HT1080 (cell line): ENCODE results near the gene C6orf89. TPM values are rescaled to one million over a fixed set of nuclear protein-coding genes. Genes with fewer than 3 reads are reported as not detected.
"Not testable (repeated sequence)": the region's sequence is repeated elsewhere in the genome, so short reads cannot be mapped to it uniquely, and the experiment has no call there.

Source experiments
- DNase-seq: peaks from one replicate; pipeline ENCODE4 v3.0.0-alpha.2; 2015; ENCODE audit warnings: low read depth
- total RNA-seq: library from RNA; depleted of rRNA; stranded (reverse); fragments of >200 nt; shearing (Covaris generic); gene quantifications from 2 replicates; pipeline ENCODE4 v1.2.3, GENCODE V29; 2014

C6orf89 gene
- total RNA-seq, 1 experiment from 2014 or later: 59.0 TPM

DNA sequence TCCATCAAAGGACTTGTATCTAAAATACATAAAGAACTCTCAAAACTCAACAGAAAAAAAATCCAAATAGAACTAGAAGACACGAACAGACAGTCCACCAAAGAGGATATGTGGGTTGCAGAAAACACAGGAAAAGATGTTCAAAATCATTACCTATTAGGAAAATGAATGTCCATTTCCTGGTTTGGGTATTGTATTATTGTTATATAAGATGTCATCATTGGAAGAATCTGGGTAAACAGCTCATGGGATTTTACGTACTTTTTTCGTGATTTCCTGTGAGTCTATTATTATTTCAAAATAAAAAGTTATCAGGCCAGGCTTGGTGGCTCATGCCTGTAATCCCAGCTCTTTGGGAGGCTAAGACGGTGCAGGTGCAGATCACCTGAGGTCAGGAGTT lies 59.5 kb downstream of the C6orf89 start:
- no peak for DNase-seq

DNA sequence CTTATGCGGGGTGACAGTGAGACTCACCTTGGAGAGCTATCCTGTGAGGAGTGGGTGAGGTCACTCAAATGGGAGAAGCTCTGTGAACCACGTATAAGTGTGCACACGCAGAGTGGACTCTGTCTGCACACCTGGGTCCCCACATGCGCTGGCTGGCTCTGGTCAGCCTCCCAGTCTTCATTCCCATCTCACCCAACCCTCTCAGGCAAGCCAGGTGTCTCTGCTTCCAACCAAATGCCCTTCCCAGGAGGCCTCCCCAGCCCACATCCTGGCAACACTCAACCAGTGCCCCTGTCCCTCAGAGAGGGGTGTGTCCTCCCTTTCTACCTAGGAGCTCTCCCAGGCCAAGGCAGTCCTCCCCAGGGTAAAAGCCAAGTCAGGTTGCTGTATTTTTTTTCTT lies 60.8 kb downstream of the C6orf89 start:
- DNase-seq: no peak

DNA sequence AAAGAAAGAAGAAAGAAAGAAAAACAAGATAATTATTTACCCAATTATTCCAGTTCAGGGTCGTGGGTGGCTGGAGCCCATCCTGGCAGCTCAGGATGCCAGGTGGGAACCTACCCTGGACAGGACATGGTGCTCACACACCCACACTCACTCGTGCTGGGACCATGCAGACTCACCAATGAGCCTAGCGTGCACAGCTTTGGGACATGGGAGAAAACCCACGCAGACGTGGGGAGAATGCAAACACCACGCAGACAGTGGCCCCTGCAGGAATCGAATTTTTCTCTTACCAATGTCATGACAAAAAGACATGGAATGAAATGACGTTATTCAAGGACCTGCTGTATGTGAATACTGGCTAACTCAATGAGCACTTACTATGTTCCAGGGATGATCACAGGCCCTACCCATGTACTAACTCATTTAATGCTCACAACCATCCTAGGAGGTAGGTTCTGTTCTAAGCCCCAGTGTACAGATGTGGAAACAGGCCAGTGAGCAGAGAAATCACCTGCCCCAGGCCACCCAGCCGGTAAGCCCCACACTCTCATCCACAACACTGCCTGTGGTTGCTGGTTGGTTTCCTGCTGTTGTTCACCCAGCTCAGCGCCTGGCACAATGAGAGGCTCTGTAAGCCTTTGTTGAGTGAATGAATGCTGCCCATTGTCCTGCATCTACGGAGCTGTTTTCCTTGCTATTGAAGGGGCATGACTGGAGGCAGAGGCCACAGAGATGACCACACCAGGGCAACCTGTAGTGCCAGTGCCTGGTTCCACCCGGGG lies 62.0 kb downstream of the C6orf89 start:
- DNase-seq: peak; percentile 76

GRCh38 chr6:36949076-36949475 lies 63.3 kb downstream of the C6orf89 start:
- DNase-seq: not testable (repeated sequence)

GRCh38 chr6:36949636-36950035 lies 63.9 kb downstream of the C6orf89 start:
- DNase-seq: peak; percentile 86

DNA sequence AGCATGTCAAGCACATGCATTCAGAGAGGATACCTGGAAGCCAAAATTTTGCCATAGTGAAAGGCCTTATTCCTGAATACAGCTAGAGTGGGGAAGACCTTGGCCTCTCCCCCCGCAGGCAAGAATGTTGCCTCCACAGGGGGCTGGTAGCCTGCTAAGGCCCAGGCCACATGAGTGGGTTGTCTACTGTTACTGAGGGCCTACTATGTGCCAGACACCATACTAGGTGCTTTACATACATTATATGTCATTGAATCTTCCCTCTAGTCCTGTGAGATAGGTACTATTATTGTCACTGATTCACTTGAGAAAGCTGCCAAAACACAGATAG lies 68.1 kb downstream of the C6orf89 start:
- no peak for DNase-seq

GRCh38 chr6:36954262-36954931 lies 68.6 kb downstream of the C6orf89 start, which contains the start of gene PI16:
PI16 (plus strand) TSS chr6:36954738; CDS start chr6:36954761, 23 bp downstream.
- DNase-seq: no peak

DNA sequence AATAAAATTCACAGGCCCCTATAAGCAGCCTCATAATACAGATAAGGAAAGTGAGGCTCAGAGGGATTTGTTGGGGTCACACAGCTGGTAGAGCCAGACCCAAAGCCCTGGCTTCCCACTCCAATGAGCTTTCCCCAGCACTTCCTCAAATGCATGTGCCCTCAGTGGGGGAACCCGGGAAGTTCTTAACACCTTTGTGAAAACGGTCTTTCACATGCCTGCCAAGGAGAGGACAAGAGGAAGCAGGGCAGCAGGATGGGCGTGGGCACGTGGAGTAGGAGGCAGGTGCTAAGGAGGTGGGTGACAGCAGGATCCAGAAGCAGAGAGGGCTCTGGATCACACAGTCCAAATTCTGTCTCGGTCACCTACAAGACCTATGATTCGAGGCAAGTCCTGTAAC lies 69.4 kb downstream of the C6orf89 start:
- no peak for DNase-seq

DNA sequence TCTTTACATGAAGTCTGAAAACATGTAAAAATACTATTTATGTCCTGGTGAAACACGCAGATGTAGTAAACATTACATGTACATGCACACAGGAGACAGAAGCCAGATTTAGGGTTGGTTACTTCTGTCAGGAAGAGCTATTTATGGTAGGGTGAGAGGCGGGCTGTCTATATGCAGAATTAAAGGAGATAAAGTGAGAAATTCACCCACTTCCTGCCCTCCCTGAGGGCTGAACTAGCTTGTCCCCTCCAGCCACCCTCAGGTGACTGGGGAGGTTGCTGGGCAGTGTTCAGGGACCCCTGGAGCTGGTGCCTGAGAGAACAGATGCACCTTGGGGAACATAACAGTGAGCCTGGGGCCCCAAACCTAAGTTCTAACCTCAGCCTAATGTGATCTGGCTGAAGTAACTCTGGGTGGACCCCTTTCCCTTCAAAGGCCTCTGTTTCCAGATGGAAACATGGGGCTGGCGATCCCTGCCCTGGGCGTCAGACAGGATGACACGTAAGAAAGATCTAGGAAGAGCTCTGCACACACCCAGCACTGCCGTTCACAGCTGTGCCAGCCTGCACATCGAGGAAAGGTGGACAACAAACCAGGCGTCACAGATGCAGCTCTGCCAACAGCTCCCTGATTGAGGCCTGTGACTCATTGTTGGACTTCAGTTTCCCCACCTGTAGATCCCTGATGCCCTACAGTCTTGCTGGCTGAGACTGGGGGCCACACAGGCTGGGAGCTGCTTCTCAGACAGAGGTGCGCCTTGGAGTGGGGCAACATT lies 70.1 kb downstream of the C6orf89 start:
- DNase-seq: peak; percentile 76

GRCh38 chr6:36956446-36956820 lies 70.7 kb downstream of the C6orf89 start:
- no peak for DNase-seq

- DNase-seq: no peak
Measured at GRCh38 chr6:36957773-36958271, 72.1 kb downstream of the C6orf89 start.

DNA sequence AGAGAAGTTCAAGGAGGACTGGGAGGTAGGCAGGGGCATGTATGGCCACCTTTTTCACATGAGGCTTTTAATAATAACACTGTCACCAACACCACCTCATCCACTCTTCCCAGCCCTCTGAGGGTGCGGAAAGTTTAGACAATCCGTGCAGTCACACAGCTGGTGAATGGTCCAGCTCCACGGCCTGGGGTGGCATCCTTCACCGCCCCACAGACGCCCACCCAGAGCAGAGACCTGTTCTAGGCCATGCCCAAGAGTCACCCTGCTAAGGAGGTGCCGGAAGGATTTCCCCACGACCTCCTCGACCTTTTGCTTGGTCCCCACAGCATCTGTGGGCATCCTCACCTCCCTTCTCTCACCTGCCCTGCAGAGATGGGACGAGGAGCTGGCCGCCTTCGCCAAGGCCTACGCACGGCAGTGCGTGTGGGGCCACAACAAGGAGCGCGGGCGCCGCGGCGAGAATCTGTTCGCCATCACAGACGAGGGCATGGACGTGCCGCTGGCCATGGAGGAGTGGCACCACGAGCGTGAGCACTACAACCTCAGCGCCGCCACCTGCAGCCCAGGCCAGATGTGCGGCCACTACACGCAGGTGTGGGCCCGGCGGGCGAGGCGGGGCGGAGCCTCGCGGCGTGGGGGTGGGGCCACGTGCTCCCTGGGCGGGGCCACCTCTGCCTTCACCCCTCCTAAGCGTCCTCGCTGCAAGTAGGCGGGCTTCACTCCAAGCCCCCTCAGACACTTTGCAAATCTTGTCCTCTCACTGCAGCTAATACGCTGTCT lies 73.2 kb downstream of the C6orf89 start:
- DNase-seq: no peak

DNA sequence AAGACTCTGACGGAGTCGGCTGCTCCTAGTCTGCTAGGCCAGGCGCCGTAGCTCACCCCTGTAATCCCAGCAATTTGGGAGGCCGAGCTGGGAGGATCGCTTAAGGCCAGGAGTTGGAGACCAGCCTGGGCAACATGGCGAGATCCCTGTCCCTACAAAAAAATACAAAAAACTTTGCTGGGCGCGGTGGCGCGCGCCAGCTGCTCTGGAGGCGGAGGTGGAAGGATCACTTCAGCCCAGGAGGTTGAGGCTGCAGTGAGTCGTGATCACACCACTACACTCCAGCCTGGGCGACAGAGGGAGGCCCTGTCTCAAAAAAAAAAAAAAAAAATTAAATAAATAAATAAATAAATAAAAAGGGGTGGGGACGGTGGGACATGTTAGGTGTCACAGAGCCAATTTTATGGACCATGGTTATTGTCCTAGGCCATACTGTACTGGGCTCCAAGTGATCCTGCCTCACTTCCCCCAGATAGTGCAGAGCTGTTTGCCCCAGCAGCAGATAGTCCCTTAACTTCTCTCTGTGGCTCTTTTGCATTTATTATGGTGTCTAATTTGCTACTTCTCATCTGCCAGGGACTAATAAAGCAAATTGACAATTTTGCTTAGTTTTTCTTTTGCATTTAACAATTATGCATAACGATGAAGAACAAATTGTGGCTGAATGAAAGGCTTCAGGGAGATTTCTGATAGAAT lies 74.0 kb downstream of the C6orf89 start:
- no peak for DNase-seq

- no peak for DNase-seq
Measured at GRCh38 chr6:36961441-36962435, 76.0 kb downstream of the C6orf89 start.

- DNase-seq: peak; percentile 38
Measured at GRCh38 chr6:36962874-36963273, 77.1 kb downstream of the C6orf89 start.

- DNase-seq: peak; percentile 23
Measured at GRCh38 chr6:36963451-36964290, 77.9 kb downstream of the C6orf89 start.

GRCh38 chr6:36964349-36964748 lies 78.6 kb downstream of the C6orf89 start:
- no peak for DNase-seq

GRCh38 chr6:36964908-36965307 lies 79.2 kb downstream of the C6orf89 start:
- no peak for DNase-seq
